HepG2 (cell line): ENCODE measurements around the gene CPXM2.

Source experiments
- SRSF9 ChIP-seq: fragments of 200-400 bp; formaldehyde crosslinking; IDR thresholded peaks from 2 replicates; pipeline ENCODE4 v1.6.1; 2018; ENCODE audit warnings: borderline replicate concordance, mild to moderate bottlenecking, low read depth, low read length; ENCODE audit not compliant: insufficient read depth, poor library complexity, severe bottlenecking
- TSC22D2 ChIP-seq: sonication (generic); formaldehyde crosslinking; IDR thresholded peaks from 2 replicates; pipeline ENCODE4 v1.5.1; 2020; ENCODE audit warnings: missing genetic modification reagents, mild to moderate bottlenecking, borderline replicate concordance

- TF ChIP-seq TSC22D2 (CRISPR knock-in tag): no peak
- TF ChIP-seq SRSF9: no peak
Measured at GRCh38 chr10:123754123-123754522, 137.5 kb downstream of the CPXM2 start.
